Mucosa of descending colon (tissue), 3 donors: ENCODE data around the gene RNFT2. TPM values are rescaled to one million over a fixed set of nuclear protein-coding genes. Genes with fewer than 3 reads are reported as not detected.
"Not testable (repeated sequence)": the region's sequence is repeated elsewhere in the genome, so short reads cannot be mapped to it uniquely, and the experiment has no call there.

Experiments used
- ATAC-seq: fragments of 200-7000 bp; cut with Tn5 transposase; one replicate; pipeline ENCODE4 v1.9.1; 2020; ENCODE audit warnings: mild to moderate bottlenecking, moderate library complexity
- DNase-seq, 3 donors: peaks; one replicate each; pipeline ENCODE4 v3.0.0-alpha.2; 2020
- H3K36me3 ChIP-seq: fragments of 200-600 bp; one replicate; pipeline ENCODE4 v1.8.0; 2021; ENCODE audit warnings: low read depth, mild to moderate bottlenecking
- H3K4me1 ChIP-seq: fragments of 200-600 bp; one replicate; pipeline ENCODE4 v1.8.0; 2021; ENCODE audit warnings: low read depth, mild to moderate bottlenecking
- H3K4me3 ChIP-seq: fragments of 200-600 bp; one replicate; pipeline ENCODE4 v1.8.0; 2021; ENCODE audit warnings: mild to moderate bottlenecking
- H3K9me3 ChIP-seq: fragments of 200-600 bp; one replicate; pipeline ENCODE4 v1.8.0; 2021; ENCODE audit warnings: mild to moderate bottlenecking
- intact Hi-C, 2 donors: fragments of 100-400 bp; cut with DNase I in 1 of 2; cut with micrococcal nuclease in 1 of 2; formaldehyde crosslinking; loops; one replicate each; pipeline versions ENCODE4 v1.11.0 to v1.11.1; 2022; cut with DNase I, micrococcal nuclease
- total RNA-seq, 3 donors: library from RNA; stranded (reverse); fragmentation: NEBNext Ultra II Directional in 2 of 3; extraction: Animal tissue kit (Norgen Biotek cat#: 25700) in 2 of 3; gene quantifications; one replicate each; pipeline versions ENCODE4 v1.2.1 to v1.2.4, GENCODE V29; 2021 to 2023
- TF ChIP-seq, protein P1 (sequence below): fragments of 200-600 bp; IDR thresholded peaks from one replicate; pipeline ENCODE4 v1.8.0; 2022; ENCODE audit warnings: antibody characterized with exemption, mild to moderate bottlenecking
- donor health status: DM: no; HTN: no; CAD: no; lungs with moderate emphysema.
- donor health status: DM: no; HTN: no; CAD: no.
- donor health status: DM: no; HTN: yes; CAD: no.

The RNFT2 gene
- total RNA-seq, 3 donors from 2014 or later = 2.0 to 3.7 (median 2.1) TPM

DNA sequence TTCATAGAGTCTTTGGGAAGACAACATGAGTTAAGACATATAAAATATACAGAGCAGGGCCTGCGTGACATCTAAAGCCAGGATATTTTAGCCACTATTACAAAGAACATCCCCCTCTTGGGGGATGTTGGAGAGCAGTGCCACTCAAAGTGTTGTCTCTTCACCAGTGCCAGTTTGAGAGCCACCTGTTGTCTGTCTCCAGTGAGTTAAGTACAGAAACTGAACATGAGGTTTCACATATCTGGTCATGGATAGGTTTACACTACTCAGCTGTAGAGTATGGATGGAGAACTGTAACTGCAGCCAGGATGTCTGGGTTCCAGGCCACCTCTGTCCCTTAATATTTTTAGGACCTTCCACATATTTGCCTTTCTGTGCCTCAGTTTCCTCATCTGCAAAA is 39.1 kb downstream of the RNFT2 start:
- DNase-seq (no peak), ATAC-seq (no peak)
- Histone ChIP-seq H3K9me3 (no peaks in the 10 kb centered on the region), H3K36me3 (no peaks in the 10 kb centered on the region), H3K4me1 (no peaks in the 10 kb centered on the region), H3K4me3 (no peak overlapping the region)
- TF ChIP-seq, protein P1, sequence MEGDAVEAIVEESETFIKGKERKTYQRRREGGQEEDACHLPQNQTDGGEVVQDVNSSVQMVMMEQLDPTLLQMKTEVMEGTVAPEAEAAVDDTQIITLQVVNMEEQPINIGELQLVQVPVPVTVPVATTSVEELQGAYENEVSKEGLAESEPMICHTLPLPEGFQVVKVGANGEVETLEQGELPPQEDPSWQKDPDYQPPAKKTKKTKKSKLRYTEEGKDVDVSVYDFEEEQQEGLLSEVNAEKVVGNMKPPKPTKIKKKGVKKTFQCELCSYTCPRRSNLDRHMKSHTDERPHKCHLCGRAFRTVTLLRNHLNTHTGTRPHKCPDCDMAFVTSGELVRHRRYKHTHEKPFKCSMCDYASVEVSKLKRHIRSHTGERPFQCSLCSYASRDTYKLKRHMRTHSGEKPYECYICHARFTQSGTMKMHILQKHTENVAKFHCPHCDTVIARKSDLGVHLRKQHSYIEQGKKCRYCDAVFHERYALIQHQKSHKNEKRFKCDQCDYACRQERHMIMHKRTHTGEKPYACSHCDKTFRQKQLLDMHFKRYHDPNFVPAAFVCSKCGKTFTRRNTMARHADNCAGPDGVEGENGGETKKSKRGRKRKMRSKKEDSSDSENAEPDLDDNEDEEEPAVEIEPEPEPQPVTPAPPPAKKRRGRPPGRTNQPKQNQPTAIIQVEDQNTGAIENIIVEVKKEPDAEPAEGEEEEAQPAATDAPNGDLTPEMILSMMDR = no peak
- intact Hi-C loops = no loop called here

- no peak for ATAC-seq
- TF ChIP-seq, protein P1 = no peak
Observed at GRCh38 chr12:116779597-116779996, 41.5 kb downstream of the RNFT2 start.

GRCh38 chr12:116780942-116781341 is 42.8 kb downstream of the RNFT2 start:
- intact Hi-C loops = no loop called here
- Histone ChIP-seq H3K36me3 (no peaks in the 10 kb centered on the region), H3K4me1 (no peaks in the 10 kb centered on the region), H3K4me3 (no peak overlapping the region), H3K9me3 (no peaks in the 10 kb centered on the region)
- no peak for DNase-seq
- no peak for ATAC-seq
- TF ChIP-seq, protein P1 = no peak

More at GRCh38 chr12:116779597-116779996, 41.5 kb downstream of the RNFT2 start:
- intact Hi-C loops = no loop called here
- no peak for DNase-seq
- no peaks in the 10 kb centered on the region for H3K9me3 ChIP-seq
- H3K4me1 ChIP-seq = no peaks in the 10 kb centered on the region
- no peak overlapping the region for H3K4me3 ChIP-seq
- H3K36me3 ChIP-seq = no peaks in the 10 kb centered on the region

DNA sequence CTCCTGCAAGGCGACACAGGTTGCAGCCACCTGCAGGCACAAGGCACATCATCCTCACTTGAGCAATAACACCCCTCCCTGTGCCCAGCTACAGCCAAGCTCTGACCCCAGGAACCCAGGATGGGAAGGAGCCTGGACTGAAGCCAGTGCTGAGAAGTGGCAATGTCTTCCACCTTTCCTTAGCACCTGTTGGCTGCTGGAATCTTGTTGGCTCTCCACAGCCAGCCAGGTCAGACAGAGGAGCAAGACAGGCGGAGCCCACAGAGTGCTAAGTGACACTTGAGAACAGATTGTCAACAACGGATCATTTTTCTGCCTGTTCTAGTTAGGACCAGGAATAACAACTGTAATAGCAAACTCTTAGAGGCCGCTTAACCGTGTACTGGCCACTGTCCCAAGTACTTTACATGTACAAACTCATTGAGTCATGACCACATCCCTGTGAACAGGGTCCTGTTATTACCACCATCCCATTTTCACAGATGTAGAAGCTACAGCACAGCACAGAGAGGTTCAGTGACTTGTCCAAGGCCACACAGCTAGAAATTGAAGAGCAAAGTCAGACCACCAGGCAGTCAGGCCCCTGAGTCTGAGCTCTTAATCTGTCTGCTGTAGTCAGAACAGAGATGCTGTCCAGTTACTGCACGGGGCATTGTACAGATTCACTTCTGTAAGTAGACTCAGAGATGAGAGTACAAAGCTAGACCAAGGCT is 45.6 kb downstream of the RNFT2 start:
- intact Hi-C loops = no loop called here
- DNase-seq (no peak), ATAC-seq (no peak)
- H3K4me1 ChIP-seq = no peaks in the 10 kb centered on the region
- H3K36me3 ChIP-seq = no peaks in the 10 kb centered on the region
- TF ChIP-seq, protein P1 = no peak
- no peaks in the 10 kb centered on the region for H3K9me3 ChIP-seq
- no peak overlapping the region for H3K4me3 ChIP-seq

DNA sequence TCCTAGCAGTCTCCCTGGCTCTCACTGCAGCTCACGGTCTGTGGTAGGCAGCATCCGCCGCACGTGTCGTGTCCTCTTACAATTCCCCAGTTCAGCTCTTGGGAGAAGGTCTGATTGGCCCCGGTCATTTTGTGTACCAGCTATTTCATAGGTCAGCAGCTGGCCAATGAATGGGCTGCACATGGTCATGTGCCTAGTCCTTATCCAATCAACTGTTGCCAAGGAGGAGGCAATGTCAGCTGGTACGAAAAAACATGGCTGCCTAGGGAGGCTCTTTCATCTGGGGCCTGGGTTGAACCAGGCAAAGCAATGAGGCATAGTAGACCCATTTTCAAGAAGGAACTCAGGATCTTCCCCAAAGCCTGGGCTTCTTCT is 46.1 kb downstream of the RNFT2 start:
- H3K4me3 ChIP-seq = no peak overlapping the region
- DNase-seq (no peak), ATAC-seq (no peak)
- H3K9me3 ChIP-seq = no peaks in the 10 kb centered on the region
- TF ChIP-seq, protein P1 = no peak
- no peaks in the 10 kb centered on the region for H3K4me1 ChIP-seq
- intact Hi-C loops = no loop called here
- H3K36me3 ChIP-seq = no peaks in the 10 kb centered on the region

DNA sequence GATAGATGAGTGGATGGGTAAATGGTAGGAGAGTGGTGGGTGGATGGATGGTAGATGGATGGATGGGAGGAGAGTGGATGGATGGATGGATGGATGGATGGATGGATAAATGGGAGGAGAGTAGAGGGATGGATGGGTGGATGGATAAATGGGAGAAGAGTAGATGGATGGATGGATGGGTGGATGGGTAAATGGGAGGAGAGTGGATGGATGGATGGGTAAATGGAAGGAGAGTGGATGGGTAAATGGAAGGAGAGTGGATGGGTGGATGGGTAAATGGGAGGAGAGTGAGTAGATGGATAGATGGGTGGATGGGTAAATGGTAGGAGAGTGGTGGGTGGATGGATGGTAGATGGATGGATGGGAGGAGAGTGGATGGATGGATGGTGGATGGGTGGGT is 51.4 kb downstream of the RNFT2 start:
- H3K4me1 ChIP-seq, DNase-seq, H3K4me3 ChIP-seq, intact Hi-C loops, H3K36me3 ChIP-seq, ATAC-seq, H3K9me3 ChIP-seq: not testable (repeated sequence)
